ENCODE data around the gene DGCR8. TPM values are rescaled to one million over a fixed set of nuclear protein-coding genes. Genes with fewer than 3 reads are reported as not detected.
A peak's percentile ranks its signal among the peaks of the same experiment; 100 is the strongest.

Gene DGCR8
- total and polyA plus RNA-seq, 4 donors, result 13.2 to 38.4 (median 26.2) TPM

GRCh38 chr22:20033045-20033706 is 46.9 kb upstream of the DGCR8 start:
- Histone ChIP-seq H3K36me3 (ENCODE audit: control insufficient read depth in 4 of 4, insufficient read depth in 4 of 4, low read length in 4 of 4) (peaks cover 0 to 19% (median 3%) of the 10 kb centered on the region in 4 donors), H3K27ac (ENCODE audit: low read depth in 1 of 2, low read length in 1 of 2) (peak overlapping the region in 1 of 2 donors; percentile 10), H3K9me3 (ENCODE audit: control insufficient read depth in 4 of 4, insufficient read depth in 3 of 4, low read length in 3 of 4) (peaks cover 0 to 2% (median 0%) of the 10 kb centered on the region in 4 donors), H3K27me3 (ENCODE audit: control insufficient read depth in 3 of 3, insufficient read depth in 3 of 3, low read length in 2 of 3) (no peaks in the 10 kb centered on the region), H3K9ac (ENCODE audit: insufficient read depth in 1 of 2, low read length in 2 of 2) (no peak overlapping the region), H3K4me1 (ENCODE audit: control insufficient read depth in 5 of 5, insufficient read depth in 5 of 5, low read length in 5 of 5) (peaks cover 0 to 22% (median 0%) of the 10 kb centered on the region in 5 donors), H3K4me3 (no peak overlapping the region)
- ATAC-seq (ENCODE audit: insufficient read depth, low FRiP score) (no peak), DNase-seq (peak in 1 of 3 donors; percentile 9)
- WGBS, 2 donors, result 69 to 87% methylated on average over 13 to 14 of the region's 14 CpGs
- TF ChIP-seq CTCF (IDR thresholded peaks at IDR 0.05; ENCODE audit: control extremely low read depth, extremely low read depth), result no peak

GRCh38 chr22:20034143-20034542 is 45.9 kb upstream of the DGCR8 start:
- Histone ChIP-seq H3K9ac (ENCODE audit: insufficient read depth in 1 of 2, low read length in 2 of 2) (no peak overlapping the region), H3K27me3 (ENCODE audit: control insufficient read depth in 3 of 3, insufficient read depth in 3 of 3, low read length in 2 of 3) (no peaks in the 10 kb centered on the region), H3K4me3 (no peak overlapping the region), H3K36me3 (ENCODE audit: control insufficient read depth in 4 of 4, insufficient read depth in 4 of 4, low read length in 4 of 4) (peaks cover 0 to 23% (median 3%) of the 10 kb centered on the region in 4 donors), H3K4me1 (ENCODE audit: control insufficient read depth in 5 of 5, insufficient read depth in 5 of 5, low read length in 5 of 5) (peaks cover 0 to 20% (median 0%) of the 10 kb centered on the region in 5 donors), H3K27ac (ENCODE audit: low read depth in 1 of 2, low read length in 1 of 2) (no peak overlapping the region), H3K9me3 (ENCODE audit: control insufficient read depth in 4 of 4, insufficient read depth in 3 of 4, low read length in 3 of 4) (peaks cover 0 to 2% (median 0%) of the 10 kb centered on the region in 4 donors)
- WGBS, 2 donors, result 82 to 92% methylated on average over 5 of the region's 5 CpGs
- no peak for DNase-seq
- ATAC-seq (ENCODE audit: insufficient read depth, low FRiP score), result no peak
- no peak for TF ChIP-seq CTCF (IDR thresholded peaks at IDR 0.05; ENCODE audit: control extremely low read depth, extremely low read depth)

GRCh38 chr22:20035375-20036083 is 44.5 kb upstream of the DGCR8 start:
- Histone ChIP-seq H3K9ac (ENCODE audit: insufficient read depth in 1 of 2, low read length in 2 of 2) (no peak overlapping the region), H3K4me3 (no peak overlapping the region), H3K27ac (ENCODE audit: low read depth in 1 of 2, low read length in 1 of 2) (no peak overlapping the region), H3K36me3 (ENCODE audit: control insufficient read depth in 4 of 4, insufficient read depth in 4 of 4, low read length in 4 of 4) (peaks cover 0 to 30% (median 3%) of the 10 kb centered on the region in 4 donors), H3K9me3 (ENCODE audit: control insufficient read depth in 4 of 4, insufficient read depth in 3 of 4, low read length in 3 of 4) (peaks cover 0 to 2% (median 0%) of the 10 kb centered on the region in 4 donors), H3K27me3 (ENCODE audit: control insufficient read depth in 3 of 3, insufficient read depth in 3 of 3, low read length in 2 of 3) (no peaks in the 10 kb centered on the region), H3K4me1 (ENCODE audit: control insufficient read depth in 5 of 5, insufficient read depth in 5 of 5, low read length in 5 of 5) (peaks cover 0 to 16% (median 0%) of the 10 kb centered on the region in 5 donors)
- TF ChIP-seq CTCF (IDR thresholded peaks at IDR 0.05; ENCODE audit: control extremely low read depth, extremely low read depth), result no peak
- WGBS, 2 donors, result 83 to 89% methylated on average over 16 of the region's 16 CpGs
- ATAC-seq (ENCODE audit: insufficient read depth, low FRiP score) (no peak), DNase-seq (no peak)

Measured in lung (tissue), 12 donors.